GM21529 (cell line): Measurements from ENCODE around the gene CDK11B.
A peak's percentile ranks its signal among the peaks of the same experiment; 100 is the strongest.
"Not testable (repeated sequence)": the region's sequence is repeated elsewhere in the genome, so short reads cannot be mapped to it uniquely, and the experiment has no call there.

ENCODE experiments used
- ATAC-seq: cut with Tn5 transposase; IDR thresholded peaks from one replicate; pipeline ENCODE4 v1.9.1; 2021; ENCODE audit not compliant: unreplicated experiment

CDK11B gene

DNA sequence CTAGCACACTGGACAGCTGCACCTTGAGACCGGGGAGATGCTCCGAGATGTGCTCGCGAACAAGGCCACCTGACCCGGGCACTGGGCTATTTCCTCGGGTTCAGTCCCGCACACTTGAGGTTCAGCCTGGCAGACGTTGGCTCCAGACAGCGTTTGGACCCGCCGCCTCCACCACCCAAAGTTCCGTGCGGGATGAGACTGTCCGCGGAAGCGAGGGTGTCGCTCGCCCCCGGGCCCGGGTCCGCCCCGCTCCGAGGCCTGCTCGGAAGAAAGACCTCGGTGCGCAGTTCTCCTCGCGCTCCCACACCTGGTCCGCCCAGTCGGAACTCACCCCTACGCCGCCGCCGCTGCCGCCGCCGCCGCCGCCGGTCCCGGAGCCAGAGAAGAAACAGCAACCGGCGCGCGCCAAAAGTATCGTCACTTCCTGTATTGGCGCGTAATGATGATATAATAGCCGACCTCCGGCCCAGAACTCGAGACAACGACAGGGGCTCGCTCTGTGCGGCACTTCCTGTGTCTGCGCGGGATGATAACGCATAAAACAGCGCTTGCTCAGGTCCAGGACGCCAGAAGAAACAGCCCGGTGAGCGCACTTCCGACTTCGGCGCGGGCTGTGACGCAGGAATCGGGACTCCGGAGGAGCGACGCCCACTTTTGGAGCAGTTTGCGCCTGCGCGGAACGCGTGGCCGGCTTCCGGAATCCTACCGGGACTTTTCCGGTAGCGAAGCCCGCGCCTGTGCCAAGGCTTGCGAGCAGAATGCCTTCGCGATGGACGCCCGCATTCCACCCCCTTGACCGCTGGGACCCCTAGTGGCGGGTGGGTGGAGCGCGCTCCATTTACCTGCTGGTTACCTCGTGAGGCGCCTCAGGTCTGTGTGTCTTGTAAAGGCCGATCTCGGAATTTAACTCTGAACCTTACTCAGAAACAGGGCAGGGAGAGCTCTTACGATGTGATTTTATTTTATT is at the start of gene CDK11B:
TSS of gene CDK11B (minus strand) at position 422 of the 967 bp plus-strand sequence. CDS start 1,519 bp downstream, outside the sequence.
- ATAC-seq, result peak; percentile 79

GRCh38 chr1:1707897-1708296 is 49.1 kb upstream of the CDK11B start:
- not testable (repeated sequence) for ATAC-seq

GRCh38 chr1:1707241-1707640 is 48.4 kb upstream of the CDK11B start:
- not testable (repeated sequence) for ATAC-seq

GRCh38 chr1:1705623-1706022 is 46.8 kb upstream of the CDK11B start:
- ATAC-seq, result not testable (repeated sequence)

- ATAC-seq, result not testable (repeated sequence)
Observed at GRCh38 chr1:1704284-1704957, 45.6 kb upstream of the CDK11B start.

- no peak for ATAC-seq
Observed at GRCh38 chr1:1703796-1704195, 45.0 kb upstream of the CDK11B start.

DNA sequence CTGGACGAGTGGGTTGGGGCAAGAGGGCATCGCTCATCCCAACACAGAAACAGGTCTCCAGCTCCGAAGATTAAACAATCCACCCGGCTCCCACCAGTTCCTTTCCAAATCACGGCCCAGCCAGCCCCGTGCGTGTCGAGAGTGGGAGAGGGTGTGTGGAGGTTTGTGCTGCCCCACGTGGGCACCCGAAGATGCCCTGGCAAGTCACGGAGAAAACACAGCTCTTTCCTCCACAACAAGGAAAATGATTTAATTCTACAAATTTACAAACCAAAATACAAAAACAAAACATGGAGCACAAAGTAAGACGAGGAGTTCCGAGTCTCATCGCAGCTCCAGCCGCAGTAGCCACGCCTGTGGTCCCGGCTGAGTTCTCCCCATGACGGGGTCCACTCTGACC is 43.7 kb upstream of the CDK11B start:
- not testable (repeated sequence) for ATAC-seq

DNA sequence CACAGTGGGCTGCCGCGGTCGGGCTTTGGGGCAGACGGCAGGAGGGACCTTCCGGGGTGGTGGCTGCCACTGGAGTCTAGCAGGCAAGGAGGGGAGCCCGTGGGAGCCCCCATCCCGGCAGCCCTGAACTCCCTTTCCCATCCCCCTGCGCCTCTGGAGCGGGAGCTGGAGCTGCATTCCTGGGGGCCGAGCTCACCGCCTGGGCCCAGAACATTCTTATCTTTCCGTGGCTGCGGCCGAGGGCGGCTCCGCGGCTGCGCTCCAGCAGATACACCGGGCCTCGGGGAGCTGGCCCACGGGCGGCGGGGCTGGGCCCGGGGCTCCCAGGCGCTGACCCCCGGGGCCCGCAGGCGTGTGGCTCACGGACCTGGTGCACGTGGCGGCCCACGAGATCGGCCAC is 41.8 kb upstream of the CDK11B start:
- not testable (repeated sequence) for ATAC-seq

- not testable (repeated sequence) for ATAC-seq
Observed at GRCh38 chr1:1700067-1700466, 41.3 kb upstream of the CDK11B start.

DNA sequence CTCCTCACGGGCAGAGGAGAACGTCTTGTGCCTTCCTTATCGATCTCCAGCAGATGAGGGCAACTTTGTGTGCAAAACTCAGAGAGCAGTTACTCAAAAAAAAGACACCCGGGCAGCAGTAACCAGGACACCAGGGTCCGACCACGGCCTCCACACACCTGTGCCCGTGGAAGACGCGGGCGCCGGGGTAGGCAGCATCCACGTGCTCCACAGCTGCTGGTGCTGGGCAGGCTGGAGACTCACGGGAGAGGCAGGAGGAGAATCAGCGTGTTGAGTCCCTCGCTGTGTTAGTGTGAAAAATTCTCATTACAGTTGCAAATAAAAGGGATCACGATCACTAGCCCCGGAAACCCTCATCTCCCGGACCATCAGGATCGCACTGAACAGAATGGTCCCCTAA is 40.3 kb upstream of the CDK11B start:
- not testable (repeated sequence) for ATAC-seq

GRCh38 chr1:1697358-1698183 is 38.8 kb upstream of the CDK11B start:
- ATAC-seq, result not testable (repeated sequence)

GRCh38 chr1:1696431-1697357 is 37.9 kb upstream of the CDK11B start:
- not testable (repeated sequence) for ATAC-seq

DNA sequence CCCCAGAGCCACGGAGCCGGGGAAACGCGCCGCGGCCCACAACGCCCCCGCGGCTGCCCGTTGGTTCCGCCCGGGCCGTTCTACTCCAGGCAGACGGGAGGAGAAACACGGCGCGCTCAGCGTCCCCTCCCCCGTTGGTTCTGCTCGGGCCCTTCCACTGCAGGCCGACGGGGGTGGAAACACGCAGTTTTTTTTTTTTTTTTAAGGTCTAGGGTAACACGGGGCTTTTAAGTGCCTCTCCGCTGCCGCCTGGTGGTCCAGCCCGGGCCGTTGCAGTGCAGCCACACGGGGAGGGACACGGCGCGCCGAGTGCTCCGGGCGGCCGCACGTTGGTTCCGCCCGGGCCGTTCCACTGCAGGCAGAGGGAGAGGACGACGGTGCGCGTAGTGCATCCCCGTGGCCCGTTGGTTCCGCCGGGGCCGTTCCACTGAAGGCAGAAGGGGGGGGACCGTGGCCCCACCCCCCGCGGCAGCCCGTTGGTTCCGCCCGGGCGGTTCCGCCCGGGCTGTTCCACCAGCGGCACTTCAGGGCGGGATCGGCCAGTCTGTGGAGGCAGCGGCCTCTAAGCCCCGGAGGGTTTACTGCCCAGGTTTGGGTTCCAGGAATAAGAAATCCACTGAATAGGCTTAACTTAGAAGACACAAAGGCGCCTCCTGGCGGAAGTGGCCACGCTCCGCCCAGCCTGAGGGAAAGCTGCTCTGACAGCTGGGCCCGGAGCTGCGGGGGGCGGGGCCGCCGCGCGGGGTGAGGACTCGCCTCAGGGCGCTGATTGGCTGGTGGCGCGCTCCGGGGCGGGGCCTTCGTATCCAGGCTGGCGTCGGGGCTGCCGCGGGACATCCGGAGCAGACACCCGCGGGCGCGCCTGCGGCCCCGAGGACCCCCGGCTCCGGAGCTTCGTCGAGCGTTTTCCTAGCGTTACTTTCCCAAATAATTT is 34.2 kb upstream of the CDK11B start, which contains the start of gene SLC35E2B:
TSS of gene SLC35E2B (minus strand) at position 82 of the 934 bp plus-strand sequence. CDS start 16,096 bp downstream, outside the sequence.
- peak; percentile 76 for ATAC-seq

- peak; percentile 40 for ATAC-seq
Observed at GRCh38 chr1:1692324-1692713, 33.5 kb upstream of the CDK11B start.

DNA sequence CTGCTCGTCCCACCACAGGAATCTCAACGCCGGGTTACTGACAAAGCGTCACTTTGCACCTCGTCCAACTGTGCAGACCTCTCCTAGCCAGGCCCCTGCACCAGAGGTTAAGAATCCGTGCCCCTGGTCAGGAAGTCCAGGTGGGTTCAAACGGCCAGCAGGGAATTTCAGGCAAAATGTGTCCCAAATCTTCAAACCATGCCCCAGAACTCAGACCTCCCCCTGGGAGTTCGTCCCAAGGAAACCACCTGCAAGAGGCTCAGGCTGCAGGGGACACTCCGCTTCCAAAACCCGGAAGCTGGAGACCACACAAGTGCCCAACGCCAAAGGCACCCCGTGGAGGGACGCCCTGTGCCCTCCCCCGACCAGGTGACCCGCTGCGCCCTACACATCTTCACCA is 32.6 kb upstream of the CDK11B start:
- not testable (repeated sequence) for ATAC-seq

GRCh38 chr1:1689526-1689925 is 30.7 kb upstream of the CDK11B start:
- ATAC-seq, result not testable (repeated sequence)

DNA sequence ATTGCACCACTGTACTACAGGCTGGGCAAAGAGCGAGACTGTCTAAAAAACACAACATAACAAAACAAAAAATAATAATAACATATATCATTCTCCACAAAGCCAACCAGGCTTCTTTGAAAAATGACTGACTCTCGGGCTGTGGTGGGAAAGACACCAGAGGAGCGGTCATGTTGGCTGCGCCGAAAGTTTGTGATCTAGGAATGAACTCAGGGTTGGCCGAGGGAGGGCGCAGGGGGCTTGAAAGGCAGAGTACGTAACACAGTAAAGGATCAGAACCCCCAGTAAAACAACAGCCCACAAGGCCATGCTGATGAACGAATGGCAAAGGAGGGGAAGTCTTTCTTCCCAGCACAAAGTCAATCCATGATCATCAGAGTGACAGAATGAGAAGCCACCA is 29.0 kb upstream of the CDK11B start:
- ATAC-seq, result no peak

GRCh38 chr1:1684031-1684681 is 25.4 kb upstream of the CDK11B start:
- ATAC-seq, result no peak
